Peyer's patch (tissue), 4 donors: Measurements from ENCODE around the gene PNPLA1. TPM values are rescaled to one million over a fixed set of nuclear protein-coding genes. Genes with fewer than 3 reads are reported as not detected.

Source experiments
- DNase-seq, 3 donors: peaks; one replicate each; pipeline ENCODE4 v3.0.0-alpha.2; 2017 to 2019
- H3K27ac ChIP-seq, 4 donors: fragments of 200-600 bp; sonication (generic); one replicate each; pipeline ENCODE4 v1.5.1; 2016 to 2019
- H3K27me3 ChIP-seq, 2 donors: fragments of 200-600 bp; sonication (generic); one replicate each; pipeline ENCODE4 v1.5.1; 2019
- H3K36me3 ChIP-seq, 3 donors: fragments of 200-600 bp; sonication (generic); one replicate each; pipeline ENCODE4 v1.5.1; 2016 to 2019
- H3K4me1 ChIP-seq, 4 donors: fragments of 200-600 bp; sonication (generic); one replicate each; pipeline ENCODE4 v1.5.1; 2016 to 2019
- H3K4me3 ChIP-seq, 4 donors: fragments of 200-600 bp; sonication (generic); 1 replicate in 3 of 4; 2 replicates in 1 of 4; pipeline ENCODE4 v1.5.1; 2016 to 2019; ENCODE audit warnings: mild to moderate bottlenecking in 1 of 4
- H3K9me3 ChIP-seq, 4 donors: fragments of 200-600 bp; sonication (generic); one replicate each; pipeline ENCODE4 v1.5.1; 2016 to 2019; ENCODE audit warnings: mild to moderate bottlenecking in 1 of 4
- CTCF ChIP-seq, 6 experiments: fragments of 450-650 bp in 4 of 6; fragments of 200-600 bp in 2 of 6; sonication (generic) in 1 of 6; IDR thresholded peaks; one replicate each; pipeline ENCODE4 v1.5.1; 2017 to 2019; ENCODE audit warnings: antibody characterized with exemption in 6 of 6, mild to moderate bottlenecking in 3 of 6, moderate library complexity in 1 of 6
- POLR2A ChIP-seq, 2 donors: fragments of 450-650 bp; IDR thresholded peaks; one replicate each; pipeline ENCODE4 v1.5.1; 2017; ENCODE audit warnings: antibody characterized with exemption in 2 of 2, mild to moderate bottlenecking in 2 of 2, moderate library complexity in 2 of 2
- total RNA-seq, 4 donors: library from RNA; depleted of rRNA; stranded (reverse); fragments of >200 nt; gene quantifications; one replicate each; pipeline ENCODE4 v1.1.0, GENCODE V29; 2016

Gene PNPLA1
- 1 to 10 TPM in 3 of 4 donors, not detected in 1; 1.3 to 4.0 (median 3.0) TPM for total RNA-seq

- TF ChIP-seq POLR2A (IDR thresholded peaks at IDR 0.05) (no peak), CTCF (IDR thresholded peaks at IDR 0.05) (no peak)
- no peak within 1 kb of the TSS for H3K4me3 ChIP-seq
- no peaks in the 10 kb centered on the region for H3K36me3 ChIP-seq
- DNase-seq = no peak
- no peak within 1 kb of the TSS for H3K27ac ChIP-seq
- H3K27me3 ChIP-seq = no peaks in the 10 kb centered on the region
- peaks cover 0 to 7% (median 0%) of the 10 kb centered on the region in 4 donors for H3K9me3 ChIP-seq
- no peaks in the 10 kb centered on the region for H3K4me1 ChIP-seq
Measured at GRCh38 chr6:36269834-36270705, at the start of gene PNPLA1. Gene PNPLA1, plus strand, starts transcription at chr6:36270060. Its CDS starts 400 bp downstream, at chr6:36270460.

DNA sequence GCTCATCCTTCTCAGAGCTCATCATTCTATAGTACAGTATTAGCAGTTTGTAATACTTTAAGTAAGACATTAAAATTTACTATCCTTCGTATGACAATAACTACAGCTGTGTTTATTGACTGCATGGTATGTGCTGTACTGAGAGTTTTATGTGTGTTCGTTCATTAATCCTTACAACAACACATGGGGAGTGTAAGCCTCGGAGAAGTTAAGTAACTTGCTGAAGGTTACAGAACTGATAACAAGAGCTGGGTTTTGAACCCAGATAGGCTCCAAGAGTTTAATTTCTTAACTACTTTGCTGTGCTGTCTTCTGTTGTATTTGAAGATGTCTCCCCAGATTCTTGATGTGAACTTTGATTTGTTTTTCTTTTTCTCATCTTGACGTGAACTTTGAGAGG lies 49.6 kb upstream of the PNPLA1 start:
- peaks cover 0 to 79% (median 0%) of the 10 kb centered on the region in 3 donors for H3K36me3 ChIP-seq
- DNase-seq = no peak
- peaks cover 0 to 63% (median 1%) of the 10 kb centered on the region in 4 donors for H3K4me1 ChIP-seq

GRCh38 chr6:36221674-36222073 lies 48.2 kb upstream of the PNPLA1 start:
- H3K27ac ChIP-seq = peak overlapping the region in 2 of 4 donors; percentile 37 to 42
- no peaks in the 10 kb centered on the region for H3K9me3 ChIP-seq
- H3K36me3 ChIP-seq = peaks cover 0 to 79% (median 0%) of the 10 kb centered on the region in 3 donors
- H3K27me3 ChIP-seq = no peaks in the 10 kb centered on the region
- DNase-seq = no peak
- no peak for TF ChIP-seq POLR2A (IDR thresholded peaks at IDR 0.05)
- no peak for TF ChIP-seq CTCF (IDR thresholded peaks at IDR 0.05)
- H3K4me1 ChIP-seq = peaks cover 0 to 62% (median 1%) of the 10 kb centered on the region in 4 donors
- no peak overlapping the region for H3K4me3 ChIP-seq

More for the DNA sequence above, 49.6 kb upstream of the PNPLA1 start:
- H3K4me3 ChIP-seq = no peak overlapping the region
- TF ChIP-seq POLR2A (IDR thresholded peaks at IDR 0.05) = no peak
- no peak for TF ChIP-seq CTCF (IDR thresholded peaks at IDR 0.05)
- H3K27me3 ChIP-seq = no peaks in the 10 kb centered on the region
- peak overlapping the region in 2 of 4 donors; percentile 29 to 64 for H3K27ac ChIP-seq
- H3K9me3 ChIP-seq = no peaks in the 10 kb centered on the region

DNA sequence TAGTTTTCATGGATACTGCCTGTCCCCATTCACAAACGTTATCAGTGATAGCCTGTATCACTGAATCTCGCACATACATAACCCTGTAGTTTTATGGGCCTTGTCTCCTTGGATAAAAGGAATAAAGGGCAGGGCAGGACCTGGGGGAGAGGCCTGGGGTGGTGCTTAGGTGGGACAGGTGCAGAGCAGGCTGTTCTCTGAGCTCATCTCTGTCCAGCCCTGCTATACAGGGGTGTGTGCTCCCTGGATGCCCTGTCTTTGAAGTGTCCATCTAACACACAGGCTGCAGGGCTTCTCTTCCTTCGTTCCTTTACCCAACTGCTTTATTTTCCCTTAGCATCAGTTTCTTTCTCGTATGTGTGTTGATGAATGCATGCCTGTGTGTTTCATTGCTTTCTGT lies 46.9 kb upstream of the PNPLA1 start:
- DNase-seq = peak in 2 of 3 donors; percentile 65 to 67
- H3K27ac ChIP-seq = peak overlapping the region in 2 of 4 donors; percentile 34 to 42

DNA sequence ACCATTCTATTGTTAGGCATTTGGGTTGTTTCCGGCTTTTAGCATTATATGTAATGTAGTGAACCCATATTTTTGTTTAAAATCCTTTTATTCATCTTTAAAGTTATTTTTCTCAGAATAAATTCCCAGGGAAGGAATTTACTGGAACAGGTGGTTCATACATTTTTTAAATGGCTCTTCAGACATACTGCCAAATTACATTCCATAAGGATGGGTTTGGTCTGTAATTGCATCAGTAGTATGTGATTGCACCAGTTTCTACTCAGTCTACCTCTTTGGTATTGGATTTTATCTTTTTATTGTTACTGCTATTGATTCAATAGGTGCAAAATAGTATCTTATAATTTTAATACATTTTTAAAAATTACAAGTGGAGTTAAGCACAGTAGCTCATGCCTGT lies 46.2 kb upstream of the PNPLA1 start:
- Histone ChIP-seq H3K4me3 (no peak overlapping the region), H3K36me3 (peaks cover 0 to 75% (median 0%) of the 10 kb centered on the region in 3 donors), H3K9me3 (no peaks in the 10 kb centered on the region), H3K4me1 (peaks cover 0 to 52% (median 1%) of the 10 kb centered on the region in 4 donors), H3K27me3 (no peaks in the 10 kb centered on the region), H3K27ac (peak overlapping the region in 1 of 4 donors; percentile 42)
- TF ChIP-seq POLR2A (IDR thresholded peaks at IDR 0.05) (no peak), CTCF (IDR thresholded peaks at IDR 0.05) (no peak)
- no peak for DNase-seq

More for the DNA sequence above, 46.9 kb upstream of the PNPLA1 start:
- no peaks in the 10 kb centered on the region for H3K27me3 ChIP-seq
- peaks cover 0 to 75% (median 0%) of the 10 kb centered on the region in 3 donors for H3K36me3 ChIP-seq
- H3K4me1 ChIP-seq = peaks cover 0 to 52% (median 1%) of the 10 kb centered on the region in 4 donors
- H3K4me3 ChIP-seq = no peak overlapping the region
- H3K9me3 ChIP-seq = no peaks in the 10 kb centered on the region
- TF ChIP-seq POLR2A (IDR thresholded peaks at IDR 0.05) = peak in 1 of 2 donors; percentile 21
- TF ChIP-seq CTCF (IDR thresholded peaks at IDR 0.05) = no peak
